K562 (cell line): ENCODE data around the gene PMVK. TPM values are rescaled to one million over a fixed set of nuclear protein-coding genes. Genes with fewer than 3 reads are reported as not detected.

Experiments
- ATAC-seq: fragments of 200-7000 bp; cut with Tn5 transposase; 3 replicates; pipeline ENCODE4 v1.9.1; 2020; ENCODE audit warnings: moderate library complexity
- BruUV-seq: library from RNA; stranded (reverse); fragments of 400-500 nt; replicated peaks from 2 replicates; lab custom pipeline; 2021; lab: Mats Ljungman, UMichigan
- CTCF ChIA-PET: fragments of 300-600 bp; formaldehyde crosslinking; extraction: SDS; loops from one replicate; lab custom pipeline; 2021; ENCODE audit warnings: low intra/inter-chr PET ratio; lab: Yijun Ruan, JAX
- POLR2A ChIA-PET: fragments of 300-600, 350-650 bp; sonication (Branson Sonifier 250); formaldehyde crosslinking; extraction: SDS; loops from one replicate; lab custom pipeline; 2021; ENCODE audit warnings: antibody characterized with exemption, inconsistent platforms; lab: Yijun Ruan, JAX
- DNase-seq, 4 experiments: peaks; one replicate each; pipeline versions ENCODE4 v3.0.0 to v3.0.0-alpha.2; 2011 to 2018; ENCODE audit warnings: low spot score in 3 of 4, mixed read lengths in 3 of 4; ENCODE audit errors: extremely low read depth in 1 of 4
- FAIRE-seq: peaks from 2 replicates; lab custom pipeline; 2011; peaks lifted over from hg19 to GRCh38; lab: Jason Lieb, UNC
- H2AFZ ChIP-seq: 2 replicates; pipeline ENCODE4 v1.6.0; 2011; ENCODE audit warnings: low read depth, low read length, control low read depth, inconsistent platforms
- H3K27ac ChIP-seq: fragments of 200-600 bp; 3 replicates; pipeline ENCODE4 v1.8.0; 2011; ENCODE audit warnings: low read depth, mild to moderate bottlenecking, control low read depth, inconsistent platforms, low read length, moderate library complexity, mixed read lengths; ENCODE audit errors: extremely low read depth
- H3K27me3 ChIP-seq, 2 experiments: fragments of 300-600 bp in 1 of 2; 2 replicates in 1 of 2; 3 replicates in 1 of 2; pipeline versions ENCODE4 v1.6.0 to v1.8.0; 2011; ENCODE audit warnings: inconsistent platforms in 2 of 2, low read length in 2 of 2, mild to moderate bottlenecking in 1 of 2, mixed read lengths in 1 of 2, moderate library complexity in 1 of 2; ENCODE audit not compliant: control insufficient read depth in 2 of 2, insufficient read depth in 2 of 2
- H3K36me3 ChIP-seq: fragments of 300-600 bp; 3 replicates; pipeline ENCODE4 v1.8.0; 2011; ENCODE audit warnings: mild to moderate bottlenecking, low read length, inconsistent platforms; ENCODE audit not compliant: control insufficient read depth, insufficient read depth
- H3K4me1 ChIP-seq, 2 experiments: fragments of 200-600 bp in 1 of 2; replicated peaks in 1 of 2; 2 replicates in 1 of 2; 3 replicates in 1 of 2; pipeline versions ENCODE4 v1.5.1 to v1.8.0; 2011; ENCODE audit warnings: inconsistent platforms in 2 of 2, low read length in 2 of 2, mild to moderate bottlenecking in 1 of 2, mixed read lengths in 1 of 2, moderate library complexity in 1 of 2; ENCODE audit not compliant: control insufficient read depth in 2 of 2, insufficient read depth in 2 of 2
- H3K4me2 ChIP-seq: 2 replicates; pipeline ENCODE4 v1.6.1; 2011; ENCODE audit warnings: low read length, control low read depth, inconsistent platforms, mixed read lengths; ENCODE audit not compliant: insufficient read depth
- H3K4me3 ChIP-seq: fragments of 200-600 bp; sonication (generic), shearing (Covaris generic); 2 replicates; pipeline ENCODE4 v1.5.1; 2016; ENCODE audit warnings: control low read depth, inconsistent platforms
- H3K79me2 ChIP-seq: fragments of 200-600 bp; 3 replicates; pipeline ENCODE4 v1.8.0; 2011; ENCODE audit warnings: low read length, inconsistent platforms; ENCODE audit not compliant: control insufficient read depth, insufficient read depth
- H3K9ac ChIP-seq, 2 experiments: 2 replicates each; pipeline versions ENCODE4 v1.6.0 to v1.6.1; 2011; ENCODE audit warnings: low read depth in 2 of 2, low read length in 2 of 2, control low read depth in 1 of 2, inconsistent platforms in 1 of 2, mild to moderate bottlenecking in 1 of 2, mixed read lengths in 1 of 2; ENCODE audit not compliant: insufficient read depth in 1 of 2
- H3K9me1 ChIP-seq: one replicate; pipeline ENCODE4 v1.6.0; 2011; ENCODE audit warnings: inconsistent platforms, mild to moderate bottlenecking, low read length, moderate library complexity; ENCODE audit not compliant: control insufficient read depth, insufficient read depth
- H3K9me3 ChIP-seq: replicated peaks from 2 replicates; pipeline ENCODE4 v1.5.1; 2011; ENCODE audit warnings: low read depth, low read length, inconsistent platforms; ENCODE audit not compliant: control insufficient read depth, insufficient read depth
- H4K20me1 ChIP-seq: replicated peaks from 2 replicates; pipeline ENCODE4 v1.6.1; 2011; ENCODE audit warnings: low read length, inconsistent platforms, mixed read lengths; ENCODE audit not compliant: control insufficient read depth, insufficient read depth
- ATF6 ChIP-seq: sonication (generic); formaldehyde crosslinking; IDR thresholded peaks from 2 replicates; pipeline ENCODE4 v1.4.0; 2020; ENCODE audit warnings: mild to moderate bottlenecking, missing genetic modification reagents
- CTCFL ChIP-seq: IDR thresholded peaks from 2 replicates; pipeline ENCODE4 v1.6.1; 2011; ENCODE audit warnings: borderline replicate concordance, low read depth, mild to moderate bottlenecking, moderate library complexity, low read length; ENCODE audit not compliant: insufficient read depth, poor library complexity, severe bottlenecking
- FOSL1 ChIP-seq: fragments of 200-800 bp; sonication (Bioruptor generic); conservative IDR thresholded peaks from 2 replicates; pipeline ENCODE4 v1.6.1; 2016; ENCODE audit warnings: missing genetic modification characterization, missing compliant biosample characterization
- HMGN3 ChIP-seq: IDR thresholded peaks from 2 replicates; pipeline ENCODE4 v1.6.1; 2011; ENCODE audit warnings: borderline replicate concordance, low read depth, mild to moderate bottlenecking, mixed read lengths, low read length; ENCODE audit not compliant: insufficient read length; ENCODE audit errors: extremely low read depth
- KLF16 ChIP-seq: IDR thresholded peaks from 2 replicates; pipeline ENCODE4 v1.6.1; 2016; ENCODE audit warnings: antibody characterized with exemption
- MEF2A ChIP-seq: IDR thresholded peaks from 2 replicates; pipeline ENCODE4 v1.6.1; 2011; ENCODE audit warnings: low read depth, mild to moderate bottlenecking, low read length, moderate library complexity; ENCODE audit not compliant: control insufficient read depth
- MIER1 ChIP-seq: fragments of 450-650 bp; IDR thresholded peaks from 2 replicates; pipeline ENCODE4 v1.6.1; 2016; ENCODE audit warnings: antibody characterized with exemption, mild to moderate bottlenecking, low read depth
- MLX ChIP-seq, 2 experiments: fragments of 450-650 bp in 1 of 2; sonication (generic) in 1 of 2; formaldehyde crosslinking; conservative IDR thresholded peaks; 2 replicates each; pipeline versions ENCODE4 v1.4.0 to v1.8.1; 2020 to 2022; ENCODE audit warnings: mild to moderate bottlenecking in 1 of 2, missing genetic modification reagents in 1 of 2
- MTA3 ChIP-seq: fragments of 450-650 bp; formaldehyde crosslinking; IDR thresholded peaks from 2 replicates; pipeline ENCODE4 v1.6.1; 2017; ENCODE audit warnings: mild to moderate bottlenecking, borderline replicate concordance
- NCOA6 ChIP-seq: fragments of 450-650 bp; IDR thresholded peaks from 2 replicates; pipeline ENCODE4 v1.6.1; 2017; ENCODE audit warnings: mild to moderate bottlenecking
- PTBP1 ChIP-seq: fragments of 200-400 bp; formaldehyde crosslinking; IDR thresholded peaks from 2 replicates; pipeline ENCODE4 v1.6.1; 2017; ENCODE audit warnings: low read depth, low read length
- TAL1 ChIP-seq: fragments of 450-650 bp; IDR thresholded peaks from 2 replicates; pipeline ENCODE4 v1.6.1; 2016; ENCODE audit warnings: mild to moderate bottlenecking
- WGBS: fragments of 100-300 bp; shearing (Covaris generic); methylation state at CpG from one replicate; pipeline ENCODE4 v1.1.6; 2016; ENCODE audit warnings: low coverage, mixed read lengths; ENCODE audit not compliant: insufficient coverage; ENCODE audit errors: missing lambda C conversion rate; 5-methylcytosine and 5-hydroxymethylcytosine counted together
- in situ Hi-C: fragments of 300-500 bp; cut with MboI; formaldehyde crosslinking; loops from 4 replicates; pipeline ENCODE4 v1.15.0; 2018; ENCODE audit warnings: inconsistent platforms, mixed read lengths
- intact Hi-C: fragments of 100-400 bp; cut with micrococcal nuclease; formaldehyde crosslinking; loops from 2 replicates; pipeline ENCODE4 v1.14.2; 2022
- polyA plus RNA-seq, 8 experiments: library from polyadenylated mRNA; depleted of rRNA in 4 of 8; stranded (reverse) in 5 of 8; unstranded in 3 of 8; fragments of >200 nt; fragmentation: Nextera tagmentation in 2 of 8; fragmentation: Illumina TruSeq in 1 of 8; extraction: Ambion mirVana in 2 of 8; extraction: Trizol in 1 of 8; gene quantifications; 2 replicates each; pipeline versions ENCODE4 v1.2.1 to v1.2.3, GENCODE V29; 2011 to 2014; ENCODE audit warnings: inconsistent platforms in 1 of 8, missing spikeins in 1 of 8
- total RNA-seq, 7 experiments: library from RNA; depleted of rRNA in 6 of 7; stranded (reverse); fragments of >200 nt in 6 of 7; fragmentation: Illumina TruSeq in 2 of 7; extraction: Trizol in 2 of 7; gene quantifications; 2 replicates each; pipeline versions ENCODE4 v1.2.1 to v1.2.3, GENCODE V29; 2011 to 2021; ENCODE audit warnings: low replicate concordance in 1 of 7
- TF ChIP-seq, protein P1 (sequence below): fragments of 200-400 bp; formaldehyde crosslinking; IDR thresholded peaks from 2 replicates; pipeline ENCODE4 v1.6.1; 2017; ENCODE audit warnings: mild to moderate bottlenecking, low read depth, low read length, moderate library complexity

PMVK gene
- total and polyA plus RNA-seq, 9 of the 15 experiments (the other 6 are each of a cell fraction or from before 2014, with no cell fraction given): 1.1 to 15.3 (median 6.3) TPM

DNA sequence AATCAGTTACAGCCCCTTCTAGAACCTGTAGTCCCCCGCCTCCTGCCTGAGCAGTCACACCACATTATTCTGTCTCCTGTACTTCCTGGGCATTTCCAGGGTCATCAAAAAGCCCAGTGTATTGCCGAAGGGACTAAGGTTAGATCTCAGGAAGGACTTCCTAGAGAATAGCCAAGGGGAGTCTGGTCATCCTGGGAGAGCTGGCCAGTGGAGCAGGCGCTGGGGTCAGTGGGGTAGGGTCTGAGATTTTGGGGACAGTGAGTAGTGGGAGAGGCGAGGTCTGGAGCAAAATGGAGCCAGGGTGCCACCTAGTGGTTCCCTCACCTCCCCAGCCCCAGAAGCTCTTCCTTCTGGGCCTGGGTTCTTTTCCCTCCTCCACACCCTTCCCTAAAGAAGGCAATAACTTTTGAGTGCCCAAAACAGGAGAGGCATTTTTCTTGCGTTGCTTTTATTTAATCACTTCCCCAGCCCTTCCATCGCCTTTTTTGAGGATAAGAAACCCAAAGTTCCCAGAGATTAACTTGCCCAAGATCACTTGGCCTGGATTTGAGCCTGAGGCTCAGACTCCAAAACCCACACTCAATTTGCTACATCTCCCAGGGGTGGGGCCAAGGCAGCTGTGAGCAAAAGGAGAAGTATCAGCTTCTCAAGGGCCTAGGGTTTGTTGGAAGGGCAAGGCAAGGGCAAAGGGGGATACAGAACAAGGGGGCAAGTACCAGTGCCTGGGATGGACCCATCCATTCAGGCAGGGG lies 7.3 kb upstream of the PMVK start:
- Histone ChIP-seq H3K4me3 (no peak overlapping the region), H4K20me1 (0 out of 2 replicates have a peak, but pooled peaks cover 3% of the 10 kb centered on the region), H3K4me1 (peaks cover 28 to 60% of the 10 kb centered on the region in 2 experiments; a peak in 4 of 5 replicates), H3K27ac (peak overlapping the region; percentile 44; the same call in 2 of the 3 replicates), H3K79me2 (no peaks in the 10 kb centered on the region), H3K9me1 (no peaks in the 10 kb centered on the region), H3K36me3 (no peaks in the 10 kb centered on the region), H3K27me3 (no peaks in the 10 kb centered on the region), H2AFZ (0 out of 2 replicates have a peak overlapping the region, but pooled peaks have one; percentile 34), H3K4me2 (no peak overlapping the region), H3K9me3 (no peaks in the 10 kb centered on the region), H3K9ac (peak overlapping the region in 1 of 2 experiments; percentile 4; a peak in 2 of 4 replicates)
- WGBS: 22% methylated on average over 6 of the region's 6 CpGs
- ATAC-seq (peak; percentile 85), FAIRE-seq (peak; percentile 81), DNase-seq (peak; percentile 54 to 72 (median 62))
- in situ Hi-C loops (no loop called here), intact Hi-C loops (no loop called here)
- ChIA-PET CTCF (interaction anchor here (0.5 to 1.4 kb wide), 6 partner anchors 38 to 463 kb away, joined by 3 to 4 read pairs (median 3); no protein-coding TSS in a partner anchor), POLR2A (interaction anchor here (0.9 to 1.5 kb wide), 2 partner anchors 8 to 12 kb away, joined by 5 to 7 read pairs; partner anchors contain the start of gene PBXIP1)
- BruUV-seq: no TSS peak
- no peak for TF ChIP-seq HMGN3
- no peak for TF ChIP-seq MLX (CRISPR knock-in tag; conservative IDR thresholded peaks at IDR 0.05)
- TF ChIP-seq, protein P1, sequence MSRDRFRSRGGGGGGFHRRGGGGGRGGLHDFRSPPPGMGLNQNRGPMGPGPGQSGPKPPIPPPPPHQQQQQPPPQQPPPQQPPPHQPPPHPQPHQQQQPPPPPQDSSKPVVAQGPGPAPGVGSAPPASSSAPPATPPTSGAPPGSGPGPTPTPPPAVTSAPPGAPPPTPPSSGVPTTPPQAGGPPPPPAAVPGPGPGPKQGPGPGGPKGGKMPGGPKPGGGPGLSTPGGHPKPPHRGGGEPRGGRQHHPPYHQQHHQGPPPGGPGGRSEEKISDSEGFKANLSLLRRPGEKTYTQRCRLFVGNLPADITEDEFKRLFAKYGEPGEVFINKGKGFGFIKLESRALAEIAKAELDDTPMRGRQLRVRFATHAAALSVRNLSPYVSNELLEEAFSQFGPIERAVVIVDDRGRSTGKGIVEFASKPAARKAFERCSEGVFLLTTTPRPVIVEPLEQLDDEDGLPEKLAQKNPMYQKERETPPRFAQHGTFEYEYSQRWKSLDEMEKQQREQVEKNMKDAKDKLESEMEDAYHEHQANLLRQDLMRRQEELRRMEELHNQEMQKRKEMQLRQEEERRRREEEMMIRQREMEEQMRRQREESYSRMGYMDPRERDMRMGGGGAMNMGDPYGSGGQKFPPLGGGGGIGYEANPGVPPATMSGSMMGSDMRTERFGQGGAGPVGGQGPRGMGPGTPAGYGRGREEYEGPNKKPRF: no peak
- no peak for TF ChIP-seq MIER1
- TF ChIP-seq ATF6 (CRISPR knock-in tag): no peak
- TF ChIP-seq MTA3: 0 out of 2 replicates have a peak, but pooled peaks have one; percentile 42
- no peak for TF ChIP-seq FOSL1 (tag)
- peak; percentile 60 for TF ChIP-seq CTCFL
- no peak for TF ChIP-seq NCOA6
- TF ChIP-seq PTBP1: no peak
- TF ChIP-seq TAL1: no peak
- no peak for TF ChIP-seq MEF2A
- 0 out of 2 replicates have a peak, but pooled peaks have one; percentile 32 for TF ChIP-seq KLF16
